Panc1 (cell line): ENCODE measurements around the gene NCAPD3.

Source experiments
- POLR2AphosphoS5 ChIP-seq: IDR thresholded peaks from 2 replicates; pipeline ENCODE4 v1.6.1; 2012; ENCODE audit warnings: mild to moderate bottlenecking, low read depth, low read length, moderate library complexity
- TCF7L2 ChIP-seq: IDR thresholded peaks from 2 replicates; pipeline ENCODE4 v1.6.1; 2011; ENCODE audit warnings: mild to moderate bottlenecking, low read depth, low read length, inconsistent platforms
- TF ChIP-seq, protein P1 (sequence below): fragments of 450-650 bp; IDR thresholded peaks from 2 replicates; pipeline ENCODE4 v1.5.1; 2017; ENCODE audit warnings: mild to moderate bottlenecking

DNA sequence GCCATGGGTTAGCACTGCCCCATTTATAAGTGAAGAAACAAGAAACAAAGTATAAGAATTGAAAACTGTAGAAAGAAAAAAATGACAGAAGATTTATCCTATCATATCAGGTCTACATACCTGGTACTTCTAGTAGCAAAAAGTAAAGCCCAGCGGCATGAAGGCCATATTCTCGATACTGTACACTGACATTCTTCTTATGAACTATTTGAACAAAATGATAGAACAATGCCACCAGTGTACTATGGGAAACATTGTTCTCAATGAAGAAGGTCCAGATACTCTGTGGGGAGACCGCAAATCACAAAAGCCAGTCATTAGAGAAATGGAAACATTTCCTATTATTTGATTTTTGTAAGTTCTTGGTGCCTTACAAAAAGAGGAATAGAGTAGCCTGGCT lies 7.0 kb downstream of the NCAPD3 start:
- no peak for TF ChIP-seq TCF7L2
- TF ChIP-seq, protein P1, sequence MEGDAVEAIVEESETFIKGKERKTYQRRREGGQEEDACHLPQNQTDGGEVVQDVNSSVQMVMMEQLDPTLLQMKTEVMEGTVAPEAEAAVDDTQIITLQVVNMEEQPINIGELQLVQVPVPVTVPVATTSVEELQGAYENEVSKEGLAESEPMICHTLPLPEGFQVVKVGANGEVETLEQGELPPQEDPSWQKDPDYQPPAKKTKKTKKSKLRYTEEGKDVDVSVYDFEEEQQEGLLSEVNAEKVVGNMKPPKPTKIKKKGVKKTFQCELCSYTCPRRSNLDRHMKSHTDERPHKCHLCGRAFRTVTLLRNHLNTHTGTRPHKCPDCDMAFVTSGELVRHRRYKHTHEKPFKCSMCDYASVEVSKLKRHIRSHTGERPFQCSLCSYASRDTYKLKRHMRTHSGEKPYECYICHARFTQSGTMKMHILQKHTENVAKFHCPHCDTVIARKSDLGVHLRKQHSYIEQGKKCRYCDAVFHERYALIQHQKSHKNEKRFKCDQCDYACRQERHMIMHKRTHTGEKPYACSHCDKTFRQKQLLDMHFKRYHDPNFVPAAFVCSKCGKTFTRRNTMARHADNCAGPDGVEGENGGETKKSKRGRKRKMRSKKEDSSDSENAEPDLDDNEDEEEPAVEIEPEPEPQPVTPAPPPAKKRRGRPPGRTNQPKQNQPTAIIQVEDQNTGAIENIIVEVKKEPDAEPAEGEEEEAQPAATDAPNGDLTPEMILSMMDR = no peak
- no peak for TF ChIP-seq POLR2AphosphoS5
